Endothelial cell of umbilical vein (primary cell): Measurements from ENCODE around the gene VAPB. TPM values are rescaled to one million over a fixed set of nuclear protein-coding genes. Genes with fewer than 3 reads are reported as not detected.
A peak's percentile ranks its signal among the peaks of the same experiment; 100 is the strongest.

Experiments
- BruUV-seq: library from RNA; stranded (reverse); fragments of 400-500 nt; replicated peaks from 2 replicates; lab custom pipeline; 2021; lab: Mats Ljungman, UMichigan
- CTCF ChIA-PET: fragments of 300-600, 350-600 bp; sonication (Branson Sonifier 250); formaldehyde crosslinking; loops from one replicate; lab custom pipeline; 2021; ENCODE audit warnings: antibody characterized with exemption, inconsistent platforms; lab: Charles Lee
- POLR2A ChIA-PET: fragments of 300-600, 350-600 bp; sonication (Branson Sonifier 250); formaldehyde crosslinking; loops from one replicate; lab custom pipeline; 2021; ENCODE audit warnings: antibody characterized with exemption, inconsistent platforms; lab: Charles Lee
- DNase-seq: peaks from one replicate; pipeline ENCODE4 v3.0.0-alpha.2; 2011; ENCODE audit warnings: low read depth, low spot score
- FAIRE-seq: peaks from 2 replicates; lab custom pipeline; 2011; peaks lifted over from hg19 to GRCh38; lab: Jason Lieb, UNC
- H2AFZ ChIP-seq: 2 replicates; pipeline ENCODE4 v1.6.0; 2012; ENCODE audit warnings: low read depth, low read length, control low read depth, inconsistent platforms
- H3K27ac ChIP-seq: 2 replicates; pipeline ENCODE4 v1.5.1; 2011; ENCODE audit warnings: low read depth, mild to moderate bottlenecking, control low read depth, low read length, moderate library complexity; ENCODE audit not compliant: insufficient read depth
- H3K27me3 ChIP-seq, 2 experiments: 2 replicates each; pipeline versions ENCODE4 v1.6.0 to v1.6.1; 2011; ENCODE audit warnings: low read length in 2 of 2, mixed read lengths in 1 of 2; ENCODE audit not compliant: control insufficient read depth in 2 of 2, insufficient read depth in 2 of 2
- H3K36me3 ChIP-seq, 2 experiments: 2 replicates in 1 of 2; 3 replicates in 1 of 2; pipeline ENCODE4 v1.5.1; 2011; ENCODE audit warnings: low read length in 2 of 2, mild to moderate bottlenecking in 1 of 2, moderate library complexity in 1 of 2; ENCODE audit not compliant: control insufficient read depth in 2 of 2, insufficient read depth in 2 of 2; ENCODE audit errors: extremely low read depth in 1 of 2
- H3K4me1 ChIP-seq: 3 replicates; pipeline ENCODE4 v1.5.1; 2011; ENCODE audit warnings: mild to moderate bottlenecking, low read length; ENCODE audit not compliant: control insufficient read depth, insufficient read depth; ENCODE audit errors: extremely low read depth
- H3K4me2 ChIP-seq: 2 replicates; pipeline ENCODE4 v1.6.1; 2011; ENCODE audit warnings: low read length, control low read depth, mixed read lengths; ENCODE audit not compliant: insufficient read depth
- H3K4me3 ChIP-seq, 3 experiments: fragments of 200-600 bp in 1 of 3; sonication (generic), shearing (Covaris generic) in 1 of 3; replicated peaks in 1 of 3; 2 replicates each; pipeline ENCODE4 v1.5.1; 2011 to 2016; ENCODE audit warnings: control low read depth in 3 of 3, low read length in 3 of 3, mild to moderate bottlenecking in 2 of 3, inconsistent platforms in 1 of 3, low read depth in 1 of 3, moderate library complexity in 1 of 3; ENCODE audit not compliant: insufficient read depth in 1 of 3
- H3K79me2 ChIP-seq: 2 replicates; pipeline ENCODE4 v1.6.0; 2012; ENCODE audit warnings: low read length, inconsistent platforms; ENCODE audit not compliant: control insufficient read depth, insufficient read depth
- H3K9ac ChIP-seq: replicated peaks from 2 replicates; pipeline ENCODE3; 2011; ENCODE audit warnings: low read length, control low read depth; ENCODE audit not compliant: insufficient read depth; ENCODE audit errors: extremely low read depth
- H3K9me1 ChIP-seq: replicated peaks from 3 replicates; pipeline ENCODE4 v1.6.0; 2011; ENCODE audit warnings: mild to moderate bottlenecking, low read length; ENCODE audit not compliant: control insufficient read depth, insufficient read depth; ENCODE audit errors: extremely low read depth
- H3K9me3 ChIP-seq: replicated peaks from 2 replicates; pipeline ENCODE4 v1.5.1; 2012; ENCODE audit warnings: low read length, inconsistent platforms; ENCODE audit not compliant: control insufficient read depth, insufficient read depth
- H4K20me1 ChIP-seq: replicated peaks from 2 replicates; pipeline ENCODE3; 2011; ENCODE audit warnings: mild to moderate bottlenecking, low read length; ENCODE audit not compliant: control insufficient read depth, insufficient read depth; ENCODE audit errors: extremely low read depth
- EZH2 ChIP-seq: IDR thresholded peaks from 2 replicates; pipeline ENCODE4 v1.6.1; 2012; ENCODE audit warnings: borderline replicate concordance, low read depth, mild to moderate bottlenecking, moderate library complexity, low read length, inconsistent platforms; ENCODE audit not compliant: severe bottlenecking
- GATA2 ChIP-seq: IDR thresholded peaks from 2 replicates; pipeline ENCODE4 v1.7.0; 2011; ENCODE audit warnings: low read depth, mild to moderate bottlenecking, moderate library complexity, mixed read lengths, low read length; ENCODE audit not compliant: insufficient read length, insufficient read depth
- JUN ChIP-seq: IDR thresholded peaks from 2 replicates; pipeline ENCODE4 v1.6.1; 2011; ENCODE audit warnings: borderline replicate concordance, low read depth; ENCODE audit not compliant: insufficient read length, insufficient read depth
- MYC ChIP-seq: IDR thresholded peaks from one replicate; pipeline ENCODE4 v1.6.1; 2011; ENCODE audit warnings: mild to moderate bottlenecking, low read depth, low read length
- POLR2A ChIP-seq: IDR thresholded peaks from 2 replicates; pipeline ENCODE4 v1.6.1; 2012; ENCODE audit warnings: low read depth, mild to moderate bottlenecking, control low read depth, low read length
- POLR2AphosphoS5 ChIP-seq: IDR thresholded peaks from 2 replicates; pipeline ENCODE4 v1.6.1; 2012; ENCODE audit warnings: low read depth, mild to moderate bottlenecking, control low read depth, low read length, moderate library complexity; ENCODE audit not compliant: insufficient read depth
- dilution Hi-C: fragments of 300-500 bp; cut with MboI; formaldehyde crosslinking; loops from one replicate; pipeline ENCODE4 v1.15.0; 2019; ENCODE audit warnings: low sequenced_read_pairs; ENCODE audit not compliant: extremely low pct_ligation_motif_present
- intact Hi-C: fragments of 100-400 bp; cut with micrococcal nuclease; formaldehyde crosslinking; loops from one replicate; pipeline ENCODE4 v1.10.0; 2022
- polyA plus RNA-seq, 4 experiments: library from polyadenylated mRNA; depleted of rRNA in 3 of 4; stranded (reverse) in 3 of 4; unstranded in 1 of 4; fragments of >200 nt; gene quantifications; 2 replicates each; pipeline versions ENCODE4 v1.2.1 to v1.2.3, GENCODE V29; 2011 to 2012; ENCODE audit warnings: missing spikeins in 1 of 4
- total RNA-seq: library from RNA; stranded (reverse); gene quantifications from 2 replicates; pipeline ENCODE4 v1.2.3, GENCODE V29; 2021
- TF ChIP-seq, protein P1 (sequence below): IDR thresholded peaks from 2 replicates; pipeline ENCODE4 v1.6.1; 2011; ENCODE audit not compliant: insufficient read depth, insufficient read length
- TF ChIP-seq, protein P2 (sequence below), 2 donors: IDR thresholded peaks; 1 replicate in 1 of 2; 2 replicates in 1 of 2; pipeline ENCODE4 v1.5.1; 2011; ENCODE audit warnings: low read length in 2 of 2, mild to moderate bottlenecking in 2 of 2, moderate library complexity in 2 of 2, control low read depth in 1 of 2, inconsistent platforms in 1 of 2, low read depth in 1 of 2; ENCODE audit not compliant: insufficient read depth in 1 of 2; ENCODE audit errors: extremely low read depth in 1 of 2

VAPB gene
- total and polyA plus RNA-seq, 2 donors (not counting 3 experiments of a cell fraction or from before 2014, with no cell fraction given), result 17.9 to 48.9 TPM

DNA sequence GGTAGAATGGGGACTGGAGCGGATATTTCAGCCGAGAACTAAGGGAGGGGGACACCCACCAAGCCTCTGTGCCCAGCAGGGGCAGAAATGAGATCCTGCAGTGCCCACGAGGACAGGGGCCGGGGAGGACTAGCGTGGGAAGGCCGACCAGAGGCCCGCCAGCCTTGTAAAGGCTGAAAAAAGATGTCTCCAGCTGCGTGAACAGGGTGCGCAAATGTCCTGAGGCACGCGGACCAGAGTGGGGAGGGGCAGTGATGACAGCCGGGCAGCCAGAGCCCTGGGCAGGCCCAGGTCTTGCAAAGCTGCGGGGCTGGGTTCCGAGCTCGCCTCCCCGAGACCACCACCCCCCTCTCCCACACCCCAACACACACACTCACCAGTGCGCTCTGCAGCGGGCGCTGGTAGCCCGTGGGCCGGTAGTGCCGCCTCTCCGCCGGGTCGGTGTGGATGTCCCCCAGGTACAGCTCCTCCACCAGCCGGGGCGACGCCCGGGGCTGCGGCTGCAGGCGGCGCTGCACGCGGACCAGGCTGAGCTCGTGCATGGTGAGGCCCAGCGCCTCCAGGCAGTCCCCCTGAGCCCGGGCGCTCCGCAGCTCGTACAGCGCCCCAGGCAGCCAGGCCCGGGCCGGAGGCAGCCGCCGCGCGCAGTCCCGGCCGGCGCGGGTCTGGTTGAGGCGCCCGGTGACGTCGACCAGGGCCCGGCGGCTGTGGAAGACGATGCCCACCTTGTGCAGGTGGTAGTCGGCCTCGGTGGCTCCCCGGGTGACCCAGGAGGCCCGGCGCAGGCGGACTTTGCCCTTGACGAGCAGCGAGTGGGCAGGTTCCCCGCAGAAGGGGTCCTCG is 77.9 kb downstream of the VAPB start:
- ChIA-PET CTCF (interaction anchor here (1.6 kb wide), 1 partner anchor 14 kb away, joined by 10 read pairs; no protein-coding TSS in a partner anchor), POLR2A (no interaction called here)
- intact Hi-C loops (no loop called here), dilution Hi-C loops (loop anchor here (25.0 kb wide), 1 partner anchor 230 kb away; the partner anchor contains the start of gene ANKRD60)
- no peak overlapping the region for H3K9ac ChIP-seq
- no peaks in the 10 kb centered on the region for H3K36me3 ChIP-seq
- H3K4me1 ChIP-seq, result no peaks in the 10 kb centered on the region
- no peak overlapping the region for H3K4me2 ChIP-seq
- peaks cover 0 to 5% of the 10 kb centered on the region in 2 experiments for H3K27me3 ChIP-seq
- H2AFZ ChIP-seq, result no peak overlapping the region
- TF ChIP-seq JUN, result no peak
- no peak for TF ChIP-seq MYC
- TF ChIP-seq POLR2A, result no peak
- TF ChIP-seq EZH2, result peak; percentile 16
- H3K9me3 ChIP-seq, result no peaks in the 10 kb centered on the region
- H3K9me1 ChIP-seq, result no peaks in the 10 kb centered on the region
- no peaks in the 10 kb centered on the region for H3K79me2 ChIP-seq
- H4K20me1 ChIP-seq, result no peaks in the 10 kb centered on the region
- no peak overlapping the region for H3K27ac ChIP-seq
- H3K4me3 ChIP-seq, result no peak overlapping the region
- no TSS peak for BruUV-seq
- DNase-seq (no peak), FAIRE-seq (no peak)

DNA sequence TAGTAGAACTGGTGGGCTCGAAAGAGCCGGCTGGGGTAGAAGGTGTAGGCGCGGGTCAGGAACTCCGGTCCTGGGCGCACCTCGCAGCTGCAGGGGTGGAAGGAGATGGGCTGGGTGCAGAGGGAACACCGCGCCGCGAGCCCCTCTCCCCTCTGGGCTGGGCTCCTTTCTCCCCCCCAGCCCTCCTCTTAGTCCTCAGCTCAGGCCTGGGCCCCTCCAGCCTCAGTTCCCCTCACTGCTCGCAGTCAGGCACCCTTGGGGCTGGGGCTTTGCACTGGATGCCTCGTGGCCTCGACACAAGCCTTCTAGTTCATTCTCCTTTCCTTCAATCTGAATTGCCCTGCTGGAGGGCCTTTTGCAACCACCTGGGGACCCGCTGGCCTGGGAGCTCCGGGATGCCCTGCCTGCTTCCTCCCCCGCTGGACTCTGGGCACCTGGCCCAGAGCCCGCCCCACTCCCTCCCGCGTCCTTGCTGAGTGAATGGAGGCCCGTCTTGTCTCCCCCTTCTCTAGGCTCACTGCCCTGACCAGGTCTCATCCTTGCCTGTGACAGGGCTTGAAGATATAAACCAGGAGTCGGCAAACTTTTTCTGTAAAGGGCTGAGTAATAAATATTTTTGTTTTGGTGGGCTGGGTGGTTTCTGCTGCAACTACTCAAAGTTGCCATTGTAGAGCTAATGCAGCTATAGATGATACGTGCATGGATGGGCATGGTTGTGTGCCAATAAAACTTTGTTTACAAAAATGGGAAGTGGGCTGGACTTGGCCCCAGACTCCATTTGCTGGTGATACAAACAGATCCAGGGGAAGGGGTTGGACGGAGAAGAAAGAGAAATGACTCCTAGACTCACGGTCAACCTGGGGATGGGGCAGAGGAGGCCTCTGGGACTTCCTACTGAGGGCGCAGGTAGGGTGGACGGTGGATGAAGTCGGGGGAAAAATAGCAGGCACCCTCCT is 78.8 kb downstream of the VAPB start:
- no peaks in the 10 kb centered on the region for H3K36me3 ChIP-seq
- no peaks in the 10 kb centered on the region for H3K79me2 ChIP-seq
- H3K27me3 ChIP-seq, result peaks cover 0 to 5% of the 10 kb centered on the region in 2 experiments
- H3K4me3 ChIP-seq, result no peak overlapping the region
- H4K20me1 ChIP-seq, result no peaks in the 10 kb centered on the region
- DNase-seq, result no peak
- TF ChIP-seq GATA2 (no peak), EZH2 (no peak), POLR2A (no peak), POLR2AphosphoS5 (no peak), MYC (no peak), JUN (no peak)
- TF ChIP-seq, protein P1, sequence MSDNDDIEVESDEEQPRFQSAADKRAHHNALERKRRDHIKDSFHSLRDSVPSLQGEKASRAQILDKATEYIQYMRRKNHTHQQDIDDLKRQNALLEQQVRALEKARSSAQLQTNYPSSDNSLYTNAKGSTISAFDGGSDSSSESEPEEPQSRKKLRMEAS, result no peak
- TF ChIP-seq, protein P2, sequence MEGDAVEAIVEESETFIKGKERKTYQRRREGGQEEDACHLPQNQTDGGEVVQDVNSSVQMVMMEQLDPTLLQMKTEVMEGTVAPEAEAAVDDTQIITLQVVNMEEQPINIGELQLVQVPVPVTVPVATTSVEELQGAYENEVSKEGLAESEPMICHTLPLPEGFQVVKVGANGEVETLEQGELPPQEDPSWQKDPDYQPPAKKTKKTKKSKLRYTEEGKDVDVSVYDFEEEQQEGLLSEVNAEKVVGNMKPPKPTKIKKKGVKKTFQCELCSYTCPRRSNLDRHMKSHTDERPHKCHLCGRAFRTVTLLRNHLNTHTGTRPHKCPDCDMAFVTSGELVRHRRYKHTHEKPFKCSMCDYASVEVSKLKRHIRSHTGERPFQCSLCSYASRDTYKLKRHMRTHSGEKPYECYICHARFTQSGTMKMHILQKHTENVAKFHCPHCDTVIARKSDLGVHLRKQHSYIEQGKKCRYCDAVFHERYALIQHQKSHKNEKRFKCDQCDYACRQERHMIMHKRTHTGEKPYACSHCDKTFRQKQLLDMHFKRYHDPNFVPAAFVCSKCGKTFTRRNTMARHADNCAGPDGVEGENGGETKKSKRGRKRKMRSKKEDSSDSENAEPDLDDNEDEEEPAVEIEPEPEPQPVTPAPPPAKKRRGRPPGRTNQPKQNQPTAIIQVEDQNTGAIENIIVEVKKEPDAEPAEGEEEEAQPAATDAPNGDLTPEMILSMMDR (IDR thresholded peaks at IDR 0.05; ENCODE audit: extremely low read depth in 1 of 2, insufficient read depth in 1 of 2, low read depth in 1 of 2, low read length in 2 of 2), result no peak
- H2AFZ ChIP-seq, result no peak overlapping the region
- CTCF ChIA-PET, result interaction anchor here (1.6 kb wide), 1 partner anchor 13 kb away, joined by 10 read pairs; no protein-coding TSS in a partner anchor
- POLR2A ChIA-PET, result no interaction called here
- H3K9me3 ChIP-seq, result no peaks in the 10 kb centered on the region
- no peak overlapping the region for H3K27ac ChIP-seq
- no peaks in the 10 kb centered on the region for H3K4me1 ChIP-seq
- intact Hi-C loops (no loop called here), dilution Hi-C loops (loop anchor here (25.0 kb wide), 1 partner anchor 231 kb away; the partner anchor contains the start of gene ANKRD60)
- no peak overlapping the region for H3K4me2 ChIP-seq
- H3K9ac ChIP-seq, result no peak overlapping the region
- BruUV-seq, result no TSS peak
- no peak for FAIRE-seq
- no peaks in the 10 kb centered on the region for H3K9me1 ChIP-seq
